HL-60/S4 treated with retinoic acid at 250 ng/mL for 4 days and 3 days (cell line): ENCODE results near the gene GRHL3.

Experiments
- in situ Hi-C: fragments of 300-500 bp; cut with MboI; formaldehyde crosslinking; loops from 2 replicates; pipeline ENCODE4 v1.7.0; 2022; ENCODE audit warnings: low sequenced_read_pairs

Gene GRHL3

GRCh38 chr1:24366707-24367106 lies 47.5 kb downstream of the GRHL3 start:
- in situ Hi-C loops = no loop called here

GRCh38 chr1:24369199-24369598 lies 50.0 kb downstream of the GRHL3 start:
- in situ Hi-C loops = no loop called here

DNA sequence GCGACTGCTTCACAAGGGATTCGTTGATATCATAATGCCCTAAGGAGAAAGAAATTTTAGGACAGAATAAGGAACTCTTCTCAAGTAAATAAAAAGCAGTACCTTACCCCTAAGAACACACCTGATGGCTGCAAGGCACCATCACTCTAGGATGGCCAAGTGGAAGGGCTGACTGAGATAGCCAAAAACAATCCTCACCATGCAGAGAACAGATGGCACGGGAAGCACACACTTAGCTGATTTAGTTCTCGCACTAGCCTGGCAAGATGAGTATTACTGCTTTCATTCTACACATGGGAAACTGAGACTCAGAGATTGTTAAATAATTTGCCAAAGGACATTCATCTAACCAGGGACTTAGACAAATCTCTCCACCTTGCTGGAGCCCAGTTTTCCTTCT lies 50.6 kb downstream of the GRHL3 start:
- in situ Hi-C loops = no loop called here

GRCh38 chr1:24373044-24373443 lies 53.9 kb downstream of the GRHL3 start:
- in situ Hi-C loops = no loop called here

GRCh38 chr1:24373710-24374109 lies 54.6 kb downstream of the GRHL3 start:
- in situ Hi-C loops = no loop called here

GRCh38 chr1:24374891-24375786 lies 56.0 kb downstream of the GRHL3 start:
- in situ Hi-C loops = no loop called here

GRCh38 chr1:24379733-24380315 lies 60.7 kb downstream of the GRHL3 start:
- in situ Hi-C loops = no loop called here

- in situ Hi-C loops = no loop called here
Measured at GRCh38 chr1:24380508-24380907, 61.4 kb downstream of the GRHL3 start.

- in situ Hi-C loops = no loop called here
Measured at GRCh38 chr1:24381256-24381655, 62.1 kb downstream of the GRHL3 start.

- in situ Hi-C loops = no loop called here
Measured at GRCh38 chr1:24382165-24382577, 63.0 kb downstream of the GRHL3 start.

DNA sequence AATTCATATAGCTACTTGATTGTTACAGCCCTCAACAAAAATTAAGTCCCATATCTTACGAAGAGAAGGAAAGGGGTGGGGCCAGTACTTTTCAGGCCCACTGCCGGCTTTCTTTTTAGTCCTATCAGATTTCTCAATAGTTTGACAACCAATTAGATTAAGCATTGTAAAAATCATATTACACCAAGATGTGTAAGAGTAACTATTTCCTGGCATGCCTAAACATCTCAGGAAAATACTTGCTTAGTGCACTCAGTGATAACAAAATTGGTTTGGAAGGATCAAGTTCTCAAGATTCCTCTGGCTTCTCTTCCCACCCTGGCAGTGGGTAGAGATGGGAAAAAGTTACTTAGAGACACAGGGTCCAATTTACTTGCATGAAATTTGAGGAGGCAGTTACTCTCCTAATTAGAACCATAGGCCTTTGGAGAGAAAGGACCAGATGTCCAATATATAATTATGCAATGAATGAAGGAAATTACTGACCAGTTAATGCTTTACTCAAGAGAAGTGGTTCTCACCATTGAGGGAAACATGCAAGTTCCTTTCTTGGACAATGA lies 64.3 kb downstream of the GRHL3 start:
- in situ Hi-C loops = no loop called here

- in situ Hi-C loops = no loop called here
Measured at GRCh38 chr1:24384251-24385090, 65.3 kb downstream of the GRHL3 start.

GRCh38 chr1:24385160-24385940 lies 66.2 kb downstream of the GRHL3 start:
- in situ Hi-C loops = no loop called here

- in situ Hi-C loops = no loop called here
Measured at GRCh38 chr1:24386241-24386640, 67.1 kb downstream of the GRHL3 start.

GRCh38 chr1:24386931-24387330 lies 67.8 kb downstream of the GRHL3 start:
- in situ Hi-C loops = no loop called here

- in situ Hi-C loops = no loop called here
Measured at GRCh38 chr1:24387636-24388175, 68.5 kb downstream of the GRHL3 start.

DNA sequence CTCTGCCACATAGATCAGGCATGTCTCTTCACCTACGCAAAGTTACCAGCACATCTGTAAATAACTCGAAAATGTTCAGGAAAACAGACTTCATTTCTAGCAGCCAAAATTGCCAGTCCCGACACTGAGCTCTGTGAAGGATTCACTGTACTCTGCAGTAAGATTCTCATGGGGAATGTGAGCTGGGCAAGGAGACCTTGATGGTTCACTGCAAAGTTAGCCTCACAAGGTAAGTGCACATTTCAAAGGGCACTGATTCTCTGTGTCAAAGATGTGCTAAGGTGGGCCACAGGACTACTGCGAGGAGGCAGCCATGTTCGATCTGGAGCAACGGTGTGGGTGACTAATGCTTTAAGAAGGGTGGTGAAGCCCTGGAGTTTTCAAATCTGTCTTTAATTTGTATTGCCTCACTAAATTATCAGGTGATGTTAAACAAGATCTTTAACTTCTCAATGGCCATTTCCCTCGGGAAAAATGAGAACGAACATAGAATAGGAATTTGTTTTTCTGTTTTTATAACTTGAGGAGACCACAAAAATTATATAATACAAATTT lies 69.3 kb downstream of the GRHL3 start:
- in situ Hi-C loops = no loop called here

- in situ Hi-C loops = no loop called here
Measured at GRCh38 chr1:24389231-24389678, 70.1 kb downstream of the GRHL3 start.

GRCh38 chr1:24390924-24391782 lies 72.0 kb downstream of the GRHL3 start:
- in situ Hi-C loops = loop anchor here (5.0 kb wide), 1 partner anchor 184 kb away; no protein-coding TSS in a partner anchor
